GM10266 (cell line): Measurements from ENCODE around the gene MYO7A.

Experiments
- DNase-seq: peaks from one replicate; pipeline ENCODE4 v3.0.0; 2012; ENCODE audit errors: extremely low spot score
- CTCF ChIP-seq: IDR thresholded peaks from 2 replicates; pipeline ENCODE4 v1.5.1; 2012; ENCODE audit warnings: mild to moderate bottlenecking, low read depth; ENCODE audit not compliant: control insufficient read depth, insufficient read depth; ENCODE audit errors: missing control alignments

MYO7A gene

GRCh38 chr11:77175021-77175842 is 47.2 kb downstream of the MYO7A start:
- TF ChIP-seq CTCF: no peak
- DNase-seq: no peak

- no peak for TF ChIP-seq CTCF
- peak; percentile 49 for DNase-seq
Measured at GRCh38 chr11:77175869-77176539, 48.0 kb downstream of the MYO7A start.

GRCh38 chr11:77176996-77177395 is 49.0 kb downstream of the MYO7A start:
- DNase-seq: no peak
- TF ChIP-seq CTCF: no peak

GRCh38 chr11:77178150-77178549 is 50.1 kb downstream of the MYO7A start:
- DNase-seq: no peak
- TF ChIP-seq CTCF: no peak

- TF ChIP-seq CTCF: no peak
- DNase-seq: no peak
Measured at GRCh38 chr11:77179048-77179447, 51.0 kb downstream of the MYO7A start.

GRCh38 chr11:77179681-77180080 is 51.6 kb downstream of the MYO7A start:
- no peak for DNase-seq

More at GRCh38 chr11:77179681-77180080, 51.6 kb downstream of the MYO7A start:
- TF ChIP-seq CTCF: no peak
